GM19193 (cell line): ENCODE measurements around the gene DDX24.

Experiments
- POLR2A ChIP-seq: IDR thresholded peaks from 4 replicates; pipeline ENCODE4 v1.6.1; 2011; ENCODE audit not compliant: insufficient read depth, insufficient read length; ENCODE audit errors: extremely low read depth

DDX24 gene, protein sequence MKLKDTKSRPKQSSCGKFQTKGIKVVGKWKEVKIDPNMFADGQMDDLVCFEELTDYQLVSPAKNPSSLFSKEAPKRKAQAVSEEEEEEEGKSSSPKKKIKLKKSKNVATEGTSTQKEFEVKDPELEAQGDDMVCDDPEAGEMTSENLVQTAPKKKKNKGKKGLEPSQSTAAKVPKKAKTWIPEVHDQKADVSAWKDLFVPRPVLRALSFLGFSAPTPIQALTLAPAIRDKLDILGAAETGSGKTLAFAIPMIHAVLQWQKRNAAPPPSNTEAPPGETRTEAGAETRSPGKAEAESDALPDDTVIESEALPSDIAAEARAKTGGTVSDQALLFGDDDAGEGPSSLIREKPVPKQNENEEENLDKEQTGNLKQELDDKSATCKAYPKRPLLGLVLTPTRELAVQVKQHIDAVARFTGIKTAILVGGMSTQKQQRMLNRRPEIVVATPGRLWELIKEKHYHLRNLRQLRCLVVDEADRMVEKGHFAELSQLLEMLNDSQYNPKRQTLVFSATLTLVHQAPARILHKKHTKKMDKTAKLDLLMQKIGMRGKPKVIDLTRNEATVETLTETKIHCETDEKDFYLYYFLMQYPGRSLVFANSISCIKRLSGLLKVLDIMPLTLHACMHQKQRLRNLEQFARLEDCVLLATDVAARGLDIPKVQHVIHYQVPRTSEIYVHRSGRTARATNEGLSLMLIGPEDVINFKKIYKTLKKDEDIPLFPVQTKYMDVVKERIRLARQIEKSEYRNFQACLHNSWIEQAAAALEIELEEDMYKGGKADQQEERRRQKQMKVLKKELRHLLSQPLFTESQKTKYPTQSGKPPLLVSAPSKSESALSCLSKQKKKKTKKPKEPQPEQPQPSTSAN

GRCh38 chr14:94080621-94081385 lies at the start of gene DDX24, which contains the start of gene IFI27L1:
TSS of gene DDX24 (minus strand) at chr14:94081202. CDS start at chr14:94079742, 1,460 bp downstream.
TSS of gene IFI27L1 (plus strand) at chr14:94081310. CDS start at chr14:94096938, 15,628 bp downstream.
- TF ChIP-seq POLR2A, result peak; percentile 97

DNA sequence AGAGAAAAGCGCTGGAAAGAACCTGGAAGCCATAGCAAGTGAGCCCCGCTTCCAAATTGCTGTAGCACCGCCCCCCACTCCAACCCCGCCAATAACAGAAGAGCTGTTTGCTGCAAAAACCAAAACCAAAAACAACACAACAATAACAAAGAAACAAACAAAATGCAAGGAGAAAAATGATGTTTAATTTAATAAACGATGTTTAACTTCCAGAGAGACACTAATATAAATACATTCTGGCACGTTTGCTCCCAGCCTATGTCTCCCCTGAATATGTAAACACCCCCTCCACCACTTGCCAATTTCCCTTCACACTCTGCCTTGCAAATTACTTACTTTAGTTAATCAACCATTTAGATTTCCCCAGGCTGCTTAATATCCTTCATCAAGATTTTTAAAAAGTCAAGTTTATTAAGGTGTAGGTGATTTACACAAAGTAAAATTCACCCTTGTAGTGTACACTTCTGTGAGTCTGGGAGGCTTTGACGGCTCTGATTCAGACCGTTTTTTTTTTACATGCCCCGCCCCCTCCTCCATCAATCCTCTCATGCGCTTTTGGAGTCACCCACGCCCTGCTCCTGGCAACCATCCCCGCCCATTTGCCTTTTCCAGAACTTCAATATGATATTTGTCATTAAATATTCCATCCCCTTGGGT lies 48.9 kb upstream of the DDX24 start:
- TF ChIP-seq POLR2A, result no peak

DNA sequence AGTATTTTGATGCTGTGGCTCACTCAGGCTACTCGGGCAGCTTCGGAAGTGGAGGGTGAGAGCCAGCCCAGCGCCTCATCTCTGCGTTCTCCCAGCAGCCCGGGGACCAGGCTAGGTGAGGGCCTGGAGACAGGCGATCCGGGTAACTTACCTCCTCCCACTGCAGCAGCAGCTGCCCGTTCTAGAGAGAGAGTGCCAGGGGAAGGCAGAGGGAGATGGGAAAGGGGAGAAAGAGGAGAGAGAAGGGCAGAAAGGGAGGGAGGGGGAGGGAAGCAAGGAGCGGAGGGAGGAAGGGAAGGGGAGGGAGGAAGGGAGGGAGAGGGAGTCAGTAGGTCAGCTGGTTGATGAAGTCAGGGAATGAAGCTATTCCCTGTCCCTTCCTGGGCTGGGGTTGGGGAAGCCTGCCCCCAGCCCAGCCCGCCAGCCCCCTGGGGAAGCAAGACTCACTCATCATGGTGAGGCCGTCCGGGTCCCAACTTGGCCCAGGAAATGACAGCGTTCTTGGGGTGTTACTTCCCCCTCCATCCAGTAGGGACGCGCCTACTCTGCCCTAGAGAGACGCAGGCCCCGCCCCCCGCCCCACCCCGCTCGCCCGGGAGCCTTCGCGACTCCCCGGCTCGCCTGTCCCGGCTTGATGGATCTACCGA lies 48.2 kb upstream of the DDX24 start, which contains the start of gene IFI27L2:
IFI27L2 (minus strand) TSS at position 494 of the 647 bp plus-strand sequence; CDS start at position 454, 40 bp downstream.
- TF ChIP-seq POLR2A, result peak; percentile 68

DNA sequence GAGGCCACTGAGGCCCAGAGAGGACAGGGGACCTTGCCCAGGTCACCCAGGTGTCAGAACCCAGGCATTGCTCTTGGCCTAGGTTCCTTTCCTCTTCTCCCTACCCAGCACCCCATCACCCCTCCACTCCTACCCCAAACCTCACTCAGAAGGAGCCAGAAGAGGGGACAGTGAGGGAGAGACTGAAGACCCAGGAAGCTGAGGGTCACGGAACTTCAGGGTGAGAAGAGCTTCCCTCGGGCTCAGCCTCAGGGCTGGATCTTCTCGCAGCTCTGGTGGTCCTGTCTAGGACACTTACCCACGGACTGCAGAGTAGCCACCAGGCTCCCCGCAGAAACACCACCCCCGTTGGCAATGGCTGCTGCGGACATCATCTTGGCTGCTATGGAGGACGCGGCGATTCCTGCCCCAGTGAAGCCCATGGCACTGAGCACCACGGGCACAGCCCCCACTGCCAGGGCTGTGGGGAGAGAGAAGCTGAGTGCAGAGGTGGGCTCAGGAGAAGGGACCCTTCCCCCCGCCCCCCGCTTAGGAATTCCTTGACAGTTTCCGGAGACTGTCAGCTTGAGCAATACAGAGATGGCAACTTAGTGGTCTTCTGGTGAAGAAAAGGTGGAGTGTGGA lies 47.3 kb upstream of the DDX24 start:
- no peak for TF ChIP-seq POLR2A

GRCh38 chr14:94127330-94127729 lies 46.3 kb upstream of the DDX24 start:
- TF ChIP-seq POLR2A, result no peak

DNA sequence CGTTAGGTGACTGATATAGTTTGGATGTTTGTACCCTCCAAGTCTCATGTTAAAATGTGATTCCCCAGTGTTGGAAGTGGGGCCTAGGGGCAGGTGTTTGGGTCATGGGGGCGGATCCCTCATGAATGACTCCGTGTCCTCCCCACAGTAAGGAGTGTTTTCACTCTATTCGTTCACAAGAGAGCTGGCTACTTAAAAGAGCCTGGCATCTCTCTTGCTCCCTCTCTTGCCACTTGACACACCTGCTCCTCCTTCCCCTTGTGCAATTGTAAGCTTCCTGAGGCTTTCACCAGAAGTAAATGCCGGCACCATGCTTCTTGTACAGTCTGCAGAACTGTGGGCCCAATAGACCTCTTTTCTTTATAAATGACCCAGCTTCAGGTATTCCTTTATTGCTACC lies 45.8 kb upstream of the DDX24 start:
- no peak for TF ChIP-seq POLR2A

DNA sequence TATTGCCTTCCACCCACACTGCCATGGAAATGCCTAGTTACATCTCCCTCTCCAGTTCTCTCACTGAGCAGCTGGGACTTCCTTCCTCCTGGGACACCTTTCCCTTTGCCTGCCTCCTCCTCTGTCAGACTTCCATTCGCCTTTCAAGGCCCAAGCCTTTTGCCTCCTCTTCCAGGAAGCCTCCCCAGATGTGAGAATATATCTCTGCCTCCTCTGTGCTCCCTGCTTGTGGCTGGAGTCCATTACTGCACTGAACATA lies 45.3 kb upstream of the DDX24 start:
- TF ChIP-seq POLR2A, result no peak

DNA sequence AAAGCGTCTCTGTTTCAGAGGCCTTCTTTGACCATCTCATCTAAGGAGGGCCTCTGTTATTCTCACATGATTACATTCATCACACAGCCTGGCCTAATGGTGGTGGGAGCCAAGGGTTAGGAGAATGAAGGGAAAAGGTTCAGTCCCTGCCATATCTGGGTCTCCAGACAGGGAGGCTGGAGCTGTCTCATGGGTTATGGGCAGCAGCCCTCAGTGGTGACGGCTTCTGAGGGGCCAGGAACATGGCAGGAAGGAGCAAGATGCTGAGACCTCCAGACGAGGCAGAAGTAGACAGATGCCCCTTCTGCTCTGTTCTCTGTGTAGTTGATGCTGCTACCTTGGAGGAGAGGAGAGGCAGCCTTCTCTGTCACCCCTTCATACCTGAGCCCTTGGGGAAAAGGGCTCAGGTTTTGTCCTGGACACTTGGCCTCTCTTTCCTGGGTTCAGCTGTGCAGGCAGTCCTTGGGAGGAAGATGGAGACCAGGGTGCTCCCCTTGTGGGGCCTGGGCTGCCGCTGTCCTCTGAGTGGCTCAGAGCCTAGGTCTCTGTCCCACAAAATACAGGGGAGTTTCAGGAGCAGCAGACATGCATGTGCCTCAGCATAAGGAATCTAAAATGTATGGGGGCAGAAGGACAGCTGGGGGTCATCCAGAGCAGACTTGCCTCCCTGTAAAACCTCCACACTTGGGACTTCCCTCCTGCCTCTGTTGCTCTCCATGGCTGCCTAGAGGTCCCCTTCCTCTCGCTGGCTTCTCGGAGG lies 44.8 kb upstream of the DDX24 start:
- TF ChIP-seq POLR2A, result no peak

- TF ChIP-seq POLR2A, result no peak
Measured at GRCh38 chr14:94124582-94125377, 43.8 kb upstream of the DDX24 start.

DNA sequence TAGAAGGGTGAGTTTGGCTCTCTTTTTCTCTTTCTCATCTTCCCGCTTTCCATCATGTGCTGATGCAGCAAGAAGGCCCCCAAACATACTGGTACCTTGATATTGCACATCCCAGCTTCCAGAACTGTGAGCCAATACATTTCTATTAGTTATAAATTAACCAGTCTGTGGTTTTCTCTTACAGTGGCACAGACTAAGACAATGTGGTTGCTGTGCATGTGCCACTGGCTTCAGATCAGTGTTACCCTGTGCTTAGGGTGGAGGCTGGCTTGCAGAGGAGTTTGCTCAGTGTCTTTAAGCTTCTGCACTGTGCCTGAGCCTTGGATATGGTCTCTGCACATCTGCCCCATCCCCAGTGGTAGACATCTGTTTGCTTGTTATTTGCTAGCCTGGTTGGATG lies 42.9 kb upstream of the DDX24 start:
- no peak for TF ChIP-seq POLR2A

DNA sequence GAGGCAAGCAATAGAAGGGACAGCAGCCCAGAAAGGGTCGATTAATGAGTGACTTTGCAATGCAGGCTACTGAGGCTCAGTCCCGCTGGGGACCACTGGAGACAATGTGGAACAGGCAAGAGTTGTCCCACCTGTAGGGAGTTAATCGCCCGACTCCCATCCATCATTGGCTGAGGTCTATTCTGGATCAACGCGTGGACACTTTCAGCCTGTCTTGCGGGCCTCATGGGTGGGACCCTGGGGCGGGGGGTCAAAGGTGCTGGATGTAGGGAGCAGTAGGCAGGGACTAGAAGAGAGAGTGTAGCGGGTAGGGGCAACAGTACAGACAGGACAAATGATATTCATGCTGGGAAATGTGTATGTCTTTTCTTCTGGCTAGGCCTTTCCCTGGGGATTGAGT lies 42.3 kb upstream of the DDX24 start:
- no peak for TF ChIP-seq POLR2A

DNA sequence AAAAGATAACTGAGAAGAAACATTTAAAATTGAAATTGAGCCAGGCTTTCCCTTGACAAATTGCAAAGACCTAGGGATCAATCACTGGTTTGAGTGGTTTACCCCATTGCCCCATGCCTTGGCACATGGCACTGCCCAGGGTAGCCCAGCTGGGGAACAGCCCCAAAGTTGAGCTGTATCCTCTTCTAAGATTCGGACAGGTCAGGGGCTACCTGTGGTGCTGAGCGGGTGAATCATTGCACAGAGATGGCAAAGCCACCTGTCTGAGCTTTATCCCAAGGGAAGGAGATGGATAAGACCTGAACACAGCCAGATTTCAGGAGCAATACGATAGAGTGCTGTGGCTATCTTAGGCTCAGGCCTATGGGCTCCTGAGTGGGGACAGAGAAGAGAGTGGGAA lies 41.4 kb upstream of the DDX24 start:
- TF ChIP-seq POLR2A, result no peak
